ENCODE data around the gene TUG1.

The TUG1 gene

DNA sequence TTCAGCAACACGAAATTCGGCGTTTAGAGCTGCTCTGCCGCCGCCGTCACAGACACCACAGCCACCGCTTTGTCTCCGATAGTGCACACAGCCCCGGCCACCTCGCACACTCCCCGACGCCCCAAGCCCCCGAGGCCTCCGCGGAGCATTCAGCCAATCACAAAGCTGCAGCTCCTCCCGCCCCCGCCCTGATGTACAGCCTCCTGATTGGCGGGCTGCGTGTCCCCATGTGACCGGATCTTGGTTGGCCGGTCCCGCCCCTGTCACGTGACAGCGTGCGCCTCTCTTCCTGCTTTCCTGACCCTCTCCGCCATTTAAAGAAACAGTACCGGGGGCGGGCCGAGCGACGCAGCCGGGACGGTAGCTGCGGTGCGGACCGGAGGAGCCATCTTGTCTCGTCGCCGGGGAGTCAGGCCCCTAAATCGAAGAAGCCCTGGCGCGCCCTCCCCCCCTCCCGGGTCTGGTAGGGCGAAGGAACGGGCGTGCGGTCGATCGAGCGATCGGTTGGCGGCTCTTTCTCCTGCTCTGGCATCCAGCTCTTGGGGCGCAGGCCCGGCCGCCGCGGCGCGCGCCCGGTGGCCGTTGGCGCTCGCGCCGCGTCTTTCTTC lies at the start of gene TUG1:
TSS of gene TUG1 (plus strand) at position 342 of the 608 bp plus-strand sequence.
- Histone ChIP-seq H3K9me3 (ENCODE audit: control insufficient read depth in 5 of 5, low read length in 5 of 5) (peaks cover 11 to 42% (median 28%) of the 10 kb centered on the region in 5 donors), H3K36me3 (ENCODE audit: control insufficient read depth in 5 of 5, insufficient read depth in 5 of 5, low read length in 5 of 5) (peaks cover 20 to 26% (median 24%) of the 10 kb centered on the region in 5 donors)

DNA sequence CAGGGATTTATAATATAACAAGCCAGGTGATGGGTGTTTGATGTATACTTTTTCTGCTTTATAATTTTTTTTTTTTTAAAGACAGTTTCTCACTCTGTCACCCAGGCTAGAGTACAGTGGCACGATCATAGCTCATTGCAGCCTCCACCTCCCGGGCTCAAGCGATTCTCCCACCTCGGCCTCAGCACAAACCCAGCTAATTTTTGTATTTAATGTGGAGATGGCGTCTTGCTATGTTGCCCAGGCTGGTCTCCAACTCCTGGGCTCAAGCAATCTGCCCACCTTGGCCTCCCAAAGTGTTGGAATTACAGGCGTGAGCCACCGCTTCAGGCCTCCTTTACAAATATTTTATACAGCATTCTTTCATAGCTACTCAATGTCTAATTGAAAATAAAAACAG lies 49.1 kb upstream of the TUG1 start:
- Histone ChIP-seq H3K27ac (ENCODE audit: low read depth, low read length) (no peak overlapping the region), H3K27me3 (ENCODE audit: control insufficient read depth in 5 of 5, insufficient read depth in 4 of 5, low read length in 5 of 5) (no peaks in the 10 kb centered on the region), H3K4me3 (ENCODE audit: low read depth in 1 of 5, low read length in 5 of 5) (no peak overlapping the region), H3K9me3 (ENCODE audit: control insufficient read depth in 5 of 5, low read length in 5 of 5) (peaks cover 0 to 8% (median 3%) of the 10 kb centered on the region in 5 donors), H3K9ac (ENCODE audit: low read length in 5 of 5) (no peak overlapping the region), H3K4me1 (ENCODE audit: control insufficient read depth in 5 of 5, insufficient read depth in 5 of 5, low read length in 5 of 5) (peaks cover 2 to 21% (median 18%) of the 10 kb centered on the region in 5 donors), H3K36me3 (ENCODE audit: control insufficient read depth in 5 of 5, insufficient read depth in 5 of 5, low read length in 5 of 5) (peaks cover 0 to 10% (median 3%) of the 10 kb centered on the region in 5 donors)

More for the DNA sequence above, at the start of gene TUG1:
- Histone ChIP-seq H3K4me1 (ENCODE audit: control insufficient read depth in 5 of 5, insufficient read depth in 5 of 5, low read length in 5 of 5) (peaks cover 6 to 28% (median 25%) of the 10 kb centered on the region in 5 donors), H3K27ac (ENCODE audit: low read depth, low read length) (peak within 1 kb of the TSS; percentile 66), H3K9ac (ENCODE audit: low read length in 5 of 5) (peak within 1 kb of the TSS; percentile 29 to 85 (median 81)), H3K27me3 (ENCODE audit: control insufficient read depth in 5 of 5, insufficient read depth in 4 of 5, low read length in 5 of 5) (no peaks in the 10 kb centered on the region), H3K4me3 (ENCODE audit: low read depth in 1 of 5, low read length in 5 of 5) (peak within 1 kb of the TSS; percentile 81 to 85 (median 83))

DNA sequence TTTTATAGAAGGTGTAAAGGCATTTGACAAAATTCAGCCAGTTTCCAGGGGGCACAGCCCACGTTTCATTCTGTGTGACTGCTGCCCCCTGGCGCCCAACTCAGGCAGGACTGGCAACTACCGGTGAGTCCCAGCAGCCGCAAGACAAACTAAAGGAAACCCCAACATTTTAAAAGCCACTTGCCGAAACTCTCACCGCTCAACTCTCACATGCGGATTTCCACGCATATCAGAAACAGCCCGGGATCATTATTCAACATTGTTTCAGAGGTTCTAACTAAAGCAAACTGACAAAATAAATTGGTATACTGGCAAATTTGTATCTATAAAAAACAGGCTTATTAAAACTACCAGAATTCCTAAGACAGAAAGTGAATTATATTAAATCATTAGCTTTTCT lies 48.7 kb upstream of the TUG1 start:
- no peak overlapping the region for H3K9ac ChIP-seq (ENCODE audit: low read length in 5 of 5)
- peaks cover 0 to 14% (median 6%) of the 10 kb centered on the region in 5 donors for H3K36me3 ChIP-seq (ENCODE audit: control insufficient read depth in 5 of 5, insufficient read depth in 5 of 5, low read length in 5 of 5)
- H3K27me3 ChIP-seq (ENCODE audit: control insufficient read depth in 5 of 5, insufficient read depth in 4 of 5, low read length in 5 of 5) = no peaks in the 10 kb centered on the region
- peaks cover 2 to 21% (median 18%) of the 10 kb centered on the region in 5 donors for H3K4me1 ChIP-seq (ENCODE audit: control insufficient read depth in 5 of 5, insufficient read depth in 5 of 5, low read length in 5 of 5)
- peaks cover 0 to 6% (median 3%) of the 10 kb centered on the region in 5 donors for H3K9me3 ChIP-seq (ENCODE audit: control insufficient read depth in 5 of 5, low read length in 5 of 5)
- H3K4me3 ChIP-seq (ENCODE audit: low read depth in 1 of 5, low read length in 5 of 5) = no peak overlapping the region
- H3K27ac ChIP-seq (ENCODE audit: low read depth, low read length) = no peak overlapping the region

DNA sequence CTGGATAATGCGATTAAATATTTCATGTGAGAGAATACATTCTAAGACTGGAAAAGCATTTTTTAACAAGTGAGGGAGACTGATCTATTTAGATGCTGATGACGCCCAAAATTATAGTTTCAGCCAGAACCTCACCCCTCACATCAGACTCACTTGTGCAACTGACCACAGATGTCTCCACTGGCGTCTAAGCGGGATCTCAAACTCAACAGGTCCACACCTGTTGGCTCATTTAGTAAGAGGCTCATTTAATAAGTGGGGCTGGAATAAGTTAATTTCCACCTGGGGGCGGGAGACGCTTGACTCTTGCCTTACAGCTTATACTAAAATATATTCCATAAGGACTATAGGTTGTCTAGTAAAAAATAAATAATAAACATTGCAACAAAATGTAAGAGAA lies 48.0 kb upstream of the TUG1 start:
- Histone ChIP-seq H3K27me3 (ENCODE audit: control insufficient read depth in 5 of 5, insufficient read depth in 4 of 5, low read length in 5 of 5) (no peaks in the 10 kb centered on the region), H3K4me3 (ENCODE audit: low read depth in 1 of 5, low read length in 5 of 5) (peak overlapping the region; percentile 59 to 65 (median 62)), H3K4me1 (ENCODE audit: control insufficient read depth in 5 of 5, insufficient read depth in 5 of 5, low read length in 5 of 5) (peaks cover 2 to 21% (median 18%) of the 10 kb centered on the region in 5 donors), H3K27ac (ENCODE audit: low read depth, low read length) (no peak overlapping the region), H3K36me3 (ENCODE audit: control insufficient read depth in 5 of 5, insufficient read depth in 5 of 5, low read length in 5 of 5) (peaks cover 0 to 21% (median 13%) of the 10 kb centered on the region in 5 donors), H3K9ac (ENCODE audit: low read length in 5 of 5) (peak overlapping the region in 2 of 5 donors; percentile 26 to 71), H3K9me3 (ENCODE audit: control insufficient read depth in 5 of 5, low read length in 5 of 5) (no peaks in the 10 kb centered on the region)

DNA sequence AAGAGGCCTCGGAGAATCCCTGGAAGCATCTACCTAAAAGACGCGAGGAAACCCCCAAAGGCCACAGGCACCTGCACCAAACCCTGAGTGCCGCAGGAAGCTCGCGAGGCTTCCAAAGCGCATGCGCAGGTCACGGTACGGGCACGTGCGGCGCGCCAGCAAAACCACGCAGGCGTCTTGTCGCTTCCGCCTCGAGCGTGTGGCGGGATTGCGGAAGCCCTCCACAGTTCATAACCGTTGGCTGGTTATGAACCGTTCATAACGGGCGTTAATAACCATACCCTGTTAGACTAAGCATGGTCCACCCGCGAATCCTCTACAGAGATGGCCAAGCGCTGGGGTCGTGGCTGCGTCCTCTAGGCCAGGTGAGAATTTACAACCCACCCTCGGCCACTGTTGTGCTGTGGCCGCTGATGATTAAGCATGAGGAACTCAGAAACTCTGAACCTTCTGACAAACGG lies 46.9 kb upstream of the TUG1 start:
- Histone ChIP-seq H3K4me1 (ENCODE audit: control insufficient read depth in 5 of 5, insufficient read depth in 5 of 5, low read length in 5 of 5) (peaks cover 2 to 21% (median 18%) of the 10 kb centered on the region in 5 donors), H3K27me3 (ENCODE audit: control insufficient read depth in 5 of 5, insufficient read depth in 4 of 5, low read length in 5 of 5) (no peaks in the 10 kb centered on the region), H3K9ac (ENCODE audit: low read length in 5 of 5) (peak overlapping the region in 2 of 5 donors; percentile 28 to 62), H3K27ac (ENCODE audit: low read depth, low read length) (no peak overlapping the region), H3K9me3 (ENCODE audit: control insufficient read depth in 5 of 5, low read length in 5 of 5) (no peaks in the 10 kb centered on the region), H3K36me3 (ENCODE audit: control insufficient read depth in 5 of 5, insufficient read depth in 5 of 5, low read length in 5 of 5) (peaks cover 0 to 31% (median 23%) of the 10 kb centered on the region in 5 donors), H3K4me3 (ENCODE audit: low read depth in 1 of 5, low read length in 5 of 5) (peak overlapping the region; percentile 59 to 65 (median 62))

DNA sequence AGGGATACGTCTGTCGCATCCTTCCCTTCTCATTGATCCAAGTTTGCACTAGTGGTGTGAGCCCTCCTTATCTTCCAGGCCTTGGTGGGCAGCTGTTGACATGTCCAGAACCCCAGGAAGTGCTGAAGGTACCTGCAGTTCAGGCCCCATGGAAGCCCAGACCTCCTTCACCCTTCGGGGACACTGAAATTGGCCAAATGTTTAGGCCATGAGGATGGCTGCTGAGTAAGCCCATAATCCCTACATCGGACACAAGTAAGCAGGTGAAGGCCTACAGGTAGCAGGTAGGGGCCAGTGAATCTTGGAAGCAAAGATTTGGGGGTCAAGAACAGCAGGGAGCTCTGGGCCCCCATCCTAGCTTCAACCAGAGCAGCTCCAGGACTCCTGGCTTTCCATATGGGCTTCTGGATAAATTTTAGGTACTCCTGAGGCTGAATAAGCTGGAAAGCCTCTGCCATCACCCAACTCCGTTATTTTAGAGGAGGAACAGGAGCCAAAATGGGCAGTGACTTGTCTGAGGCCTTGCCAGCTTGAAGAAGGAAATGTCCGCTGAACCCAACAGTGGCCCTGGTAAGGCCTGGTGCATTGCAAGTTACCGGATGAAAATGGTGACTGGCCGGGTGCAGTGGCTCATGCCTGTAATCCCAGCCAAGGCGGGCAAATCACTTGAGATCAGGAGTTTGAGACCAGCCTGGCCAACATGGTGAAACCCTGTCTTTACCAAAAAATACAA lies 45.7 kb upstream of the TUG1 start:
- Histone ChIP-seq H3K4me1 (ENCODE audit: control insufficient read depth in 5 of 5, insufficient read depth in 5 of 5, low read length in 5 of 5) (peaks cover 2 to 21% (median 18%) of the 10 kb centered on the region in 5 donors), H3K4me3 (ENCODE audit: low read depth in 1 of 5, low read length in 5 of 5) (no peak overlapping the region), H3K9me3 (ENCODE audit: control insufficient read depth in 5 of 5, low read length in 5 of 5) (no peaks in the 10 kb centered on the region), H3K27ac (ENCODE audit: low read depth, low read length) (no peak overlapping the region), H3K9ac (ENCODE audit: low read length in 5 of 5) (no peak overlapping the region), H3K36me3 (ENCODE audit: control insufficient read depth in 5 of 5, insufficient read depth in 5 of 5, low read length in 5 of 5) (peaks cover under 1 to 42% (median 34%) of the 10 kb centered on the region in 5 donors), H3K27me3 (ENCODE audit: control insufficient read depth in 5 of 5, insufficient read depth in 4 of 5, low read length in 5 of 5) (no peaks in the 10 kb centered on the region)

DNA sequence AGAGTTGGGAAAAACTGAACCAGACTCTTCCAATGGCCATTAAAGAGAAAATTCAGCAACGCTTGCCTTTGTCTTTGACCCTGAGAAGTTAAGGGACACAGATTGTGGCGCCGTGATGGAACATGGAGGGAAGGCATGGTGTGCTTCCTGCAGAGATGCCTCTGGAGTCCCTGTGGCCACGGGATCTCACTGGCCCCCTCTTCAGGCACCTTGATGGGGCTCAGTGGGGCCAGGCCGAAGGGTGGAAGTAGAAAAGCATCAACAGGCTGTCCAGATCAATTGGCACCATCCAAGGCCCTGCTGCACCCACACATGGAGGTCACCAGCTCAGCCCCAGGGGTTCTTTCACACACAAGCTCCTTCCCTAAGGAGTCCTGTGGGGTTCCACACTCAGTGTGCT lies 43.4 kb upstream of the TUG1 start:
- Histone ChIP-seq H3K27me3 (ENCODE audit: control insufficient read depth in 5 of 5, insufficient read depth in 4 of 5, low read length in 5 of 5) (no peaks in the 10 kb centered on the region), H3K9ac (ENCODE audit: low read length in 5 of 5) (no peak overlapping the region), H3K27ac (ENCODE audit: low read depth, low read length) (no peak overlapping the region)

DNA sequence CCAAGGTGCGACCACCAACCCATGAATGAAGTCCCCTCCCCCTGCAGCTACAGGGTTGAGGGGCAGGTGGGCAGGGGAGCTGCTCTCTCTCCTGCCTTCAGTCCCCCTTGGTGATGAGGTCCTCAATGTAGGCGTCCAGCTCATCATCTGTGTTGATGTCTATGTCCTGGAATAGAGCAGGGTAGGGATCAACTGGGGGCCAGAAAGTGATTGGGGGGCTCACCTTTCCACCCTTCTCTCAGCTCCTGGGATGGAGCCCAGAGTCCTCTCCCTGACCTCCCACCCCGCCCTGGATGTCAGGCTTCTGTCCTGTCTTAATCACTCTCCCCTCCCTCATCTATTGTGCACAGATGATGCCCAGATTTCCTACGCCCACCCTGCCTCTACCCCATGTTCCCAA lies 42.4 kb upstream of the TUG1 start:
- no peak overlapping the region for H3K27ac ChIP-seq (ENCODE audit: low read depth, low read length)
- H3K9me3 ChIP-seq (ENCODE audit: control insufficient read depth in 5 of 5, low read length in 5 of 5) = no peaks in the 10 kb centered on the region
- no peak overlapping the region for H3K9ac ChIP-seq (ENCODE audit: low read length in 5 of 5)
- no peaks in the 10 kb centered on the region for H3K27me3 ChIP-seq (ENCODE audit: control insufficient read depth in 5 of 5, insufficient read depth in 4 of 5, low read length in 5 of 5)
- H3K4me1 ChIP-seq (ENCODE audit: control insufficient read depth in 5 of 5, insufficient read depth in 5 of 5, low read length in 5 of 5) = peaks cover 0 to 24% (median 18%) of the 10 kb centered on the region in 5 donors
- no peak overlapping the region for H3K4me3 ChIP-seq (ENCODE audit: low read depth in 1 of 5, low read length in 5 of 5)
- peaks cover 3 to 74% (median 55%) of the 10 kb centered on the region in 5 donors for H3K36me3 ChIP-seq (ENCODE audit: control insufficient read depth in 5 of 5, insufficient read depth in 5 of 5, low read length in 5 of 5)

More for the DNA sequence above, 43.4 kb upstream of the TUG1 start:
- Histone ChIP-seq H3K9me3 (ENCODE audit: control insufficient read depth in 5 of 5, low read length in 5 of 5) (no peaks in the 10 kb centered on the region), H3K4me1 (ENCODE audit: control insufficient read depth in 5 of 5, insufficient read depth in 5 of 5, low read length in 5 of 5) (peaks cover 2 to 24% (median 21%) of the 10 kb centered on the region in 5 donors), H3K36me3 (ENCODE audit: control insufficient read depth in 5 of 5, insufficient read depth in 5 of 5, low read length in 5 of 5) (peaks cover 3 to 63% (median 48%) of the 10 kb centered on the region in 5 donors), H3K4me3 (ENCODE audit: low read depth in 1 of 5, low read length in 5 of 5) (no peak overlapping the region)

DNA sequence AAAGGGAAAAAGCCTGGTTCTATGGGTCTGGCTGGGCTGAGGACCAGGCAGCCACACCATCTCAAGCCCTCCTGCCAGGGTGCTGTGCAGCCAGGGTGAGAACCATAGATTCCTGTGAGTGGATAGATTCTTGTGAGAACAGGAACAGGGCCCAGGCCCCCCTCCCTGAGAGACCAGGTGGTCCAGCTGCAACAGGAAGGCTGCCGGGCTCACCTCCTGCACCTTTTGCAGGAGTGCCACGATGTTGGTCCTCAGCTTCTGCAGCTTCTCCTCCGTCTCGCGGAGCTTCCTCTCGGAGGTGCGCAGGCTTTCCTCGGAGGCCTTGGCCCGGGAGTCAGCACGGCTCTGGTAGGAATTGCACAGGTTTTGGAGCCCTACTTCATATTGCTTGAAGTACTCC lies 41.3 kb upstream of the TUG1 start:
- Histone ChIP-seq H3K27ac (ENCODE audit: low read depth, low read length) (no peak overlapping the region), H3K9ac (ENCODE audit: low read length in 5 of 5) (no peak overlapping the region), H3K27me3 (ENCODE audit: control insufficient read depth in 5 of 5, insufficient read depth in 4 of 5, low read length in 5 of 5) (no peaks in the 10 kb centered on the region), H3K9me3 (ENCODE audit: control insufficient read depth in 5 of 5, low read length in 5 of 5) (no peaks in the 10 kb centered on the region), H3K4me3 (ENCODE audit: low read depth in 1 of 5, low read length in 5 of 5) (no peak overlapping the region), H3K4me1 (ENCODE audit: control insufficient read depth in 5 of 5, insufficient read depth in 5 of 5, low read length in 5 of 5) (peaks cover 0 to 23% (median 11%) of the 10 kb centered on the region in 5 donors), H3K36me3 (ENCODE audit: control insufficient read depth in 5 of 5, insufficient read depth in 5 of 5, low read length in 5 of 5) (peaks cover 3 to 85% (median 66%) of the 10 kb centered on the region in 5 donors)

DNA sequence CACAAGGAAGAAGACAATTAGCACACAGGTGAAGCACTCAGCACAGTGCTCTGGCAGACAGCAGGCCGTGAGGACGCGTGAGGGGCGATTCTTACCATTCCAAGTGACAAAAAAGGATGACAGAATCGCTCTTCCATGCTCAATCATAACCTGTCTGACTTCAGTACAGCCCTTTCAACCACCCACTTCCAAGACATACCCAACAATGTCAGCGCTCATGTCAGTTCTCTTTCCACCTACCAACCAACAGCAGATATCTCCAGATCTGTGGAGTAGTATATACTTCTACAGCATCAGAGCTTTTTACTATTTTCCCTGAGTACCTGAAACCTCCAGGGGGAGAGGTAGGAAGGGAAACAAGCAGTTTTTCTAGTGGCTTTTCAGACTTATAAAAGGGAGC lies 40.7 kb upstream of the TUG1 start:
- no peaks in the 10 kb centered on the region for H3K9me3 ChIP-seq (ENCODE audit: control insufficient read depth in 5 of 5, low read length in 5 of 5)
- no peak overlapping the region for H3K9ac ChIP-seq (ENCODE audit: low read length in 5 of 5)
- no peak overlapping the region for H3K27ac ChIP-seq (ENCODE audit: low read depth, low read length)
- H3K27me3 ChIP-seq (ENCODE audit: control insufficient read depth in 5 of 5, insufficient read depth in 4 of 5, low read length in 5 of 5) = no peaks in the 10 kb centered on the region
- peaks cover 0 to 23% (median 11%) of the 10 kb centered on the region in 5 donors for H3K4me1 ChIP-seq (ENCODE audit: control insufficient read depth in 5 of 5, insufficient read depth in 5 of 5, low read length in 5 of 5)
- H3K4me3 ChIP-seq (ENCODE audit: low read depth in 1 of 5, low read length in 5 of 5) = no peak overlapping the region
- peaks cover 3 to 91% (median 72%) of the 10 kb centered on the region in 5 donors for H3K36me3 ChIP-seq (ENCODE audit: control insufficient read depth in 5 of 5, insufficient read depth in 5 of 5, low read length in 5 of 5)

All from subcutaneous abdominal adipose tissue (tissue), 5 donors.